Cardiac fibroblast (primary cell): ENCODE results near the gene C7orf57.

ENCODE experiments used
- DNase-seq, 2 donors: peaks; one replicate each; pipeline versions ENCODE4 v3.0.0 to v3.0.0-alpha.2; 2010; ENCODE audit warnings: low read depth in 2 of 2
- H3K4me3 ChIP-seq, 2 donors: replicated peaks in 1 of 2; 1 replicate in 1 of 2; 2 replicates in 1 of 2; pipeline ENCODE4 v1.5.1; 2011; ENCODE audit warnings: low read depth in 2 of 2, low read length in 2 of 2, mild to moderate bottlenecking in 2 of 2, moderate library complexity in 1 of 2
- TF ChIP-seq, protein P1 (sequence below): IDR thresholded peaks from one replicate; pipeline ENCODE4 v1.5.1; 2011; ENCODE audit warnings: low read depth, mild to moderate bottlenecking, low read length, inconsistent platforms

C7orf57 gene

DNA sequence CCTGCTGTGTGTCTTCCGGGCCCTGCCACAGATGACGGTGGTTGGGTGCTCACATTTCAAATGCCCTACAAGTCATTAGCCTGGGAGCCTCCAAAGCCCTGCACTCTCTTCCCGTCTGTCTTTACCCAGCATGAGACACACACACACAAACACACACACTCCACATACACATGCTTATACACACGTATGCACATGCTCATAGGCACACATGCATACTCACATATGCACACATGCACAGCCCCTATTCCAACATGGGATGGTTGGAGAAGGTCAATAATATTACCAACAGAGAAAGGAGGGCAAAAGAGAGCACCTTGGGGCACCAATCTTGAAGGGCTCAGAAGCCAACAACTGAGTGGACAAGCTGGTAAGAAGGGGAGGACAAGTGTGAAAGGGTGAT is 25.4 kb upstream of the C7orf57 start:
- TF ChIP-seq, protein P1, sequence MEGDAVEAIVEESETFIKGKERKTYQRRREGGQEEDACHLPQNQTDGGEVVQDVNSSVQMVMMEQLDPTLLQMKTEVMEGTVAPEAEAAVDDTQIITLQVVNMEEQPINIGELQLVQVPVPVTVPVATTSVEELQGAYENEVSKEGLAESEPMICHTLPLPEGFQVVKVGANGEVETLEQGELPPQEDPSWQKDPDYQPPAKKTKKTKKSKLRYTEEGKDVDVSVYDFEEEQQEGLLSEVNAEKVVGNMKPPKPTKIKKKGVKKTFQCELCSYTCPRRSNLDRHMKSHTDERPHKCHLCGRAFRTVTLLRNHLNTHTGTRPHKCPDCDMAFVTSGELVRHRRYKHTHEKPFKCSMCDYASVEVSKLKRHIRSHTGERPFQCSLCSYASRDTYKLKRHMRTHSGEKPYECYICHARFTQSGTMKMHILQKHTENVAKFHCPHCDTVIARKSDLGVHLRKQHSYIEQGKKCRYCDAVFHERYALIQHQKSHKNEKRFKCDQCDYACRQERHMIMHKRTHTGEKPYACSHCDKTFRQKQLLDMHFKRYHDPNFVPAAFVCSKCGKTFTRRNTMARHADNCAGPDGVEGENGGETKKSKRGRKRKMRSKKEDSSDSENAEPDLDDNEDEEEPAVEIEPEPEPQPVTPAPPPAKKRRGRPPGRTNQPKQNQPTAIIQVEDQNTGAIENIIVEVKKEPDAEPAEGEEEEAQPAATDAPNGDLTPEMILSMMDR, result no peak
- DNase-seq, result no peak

DNA sequence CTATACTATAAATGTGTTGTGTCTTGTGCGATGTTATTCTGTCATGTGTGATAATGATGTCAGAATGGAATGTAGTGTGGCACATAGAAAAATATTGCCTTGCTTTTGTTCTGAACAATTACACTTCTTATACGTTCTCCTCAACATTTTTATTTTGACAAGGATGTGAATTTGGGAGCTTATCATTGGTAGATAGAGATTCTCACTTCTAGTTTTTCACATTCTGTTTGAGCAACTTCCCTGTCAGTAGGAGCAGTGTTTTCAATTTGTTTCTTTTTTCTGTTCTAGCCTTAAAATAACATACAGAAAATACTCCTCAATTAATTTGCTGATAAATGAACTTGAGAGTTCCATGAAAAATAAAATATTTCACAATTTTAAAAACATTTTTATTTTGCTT is 24.0 kb upstream of the C7orf57 start:
- no peak overlapping the region for H3K4me3 ChIP-seq
- no peak for DNase-seq
- TF ChIP-seq, protein P1, result no peak

More for the DNA sequence above, 25.4 kb upstream of the C7orf57 start:
- no peak overlapping the region for H3K4me3 ChIP-seq

DNA sequence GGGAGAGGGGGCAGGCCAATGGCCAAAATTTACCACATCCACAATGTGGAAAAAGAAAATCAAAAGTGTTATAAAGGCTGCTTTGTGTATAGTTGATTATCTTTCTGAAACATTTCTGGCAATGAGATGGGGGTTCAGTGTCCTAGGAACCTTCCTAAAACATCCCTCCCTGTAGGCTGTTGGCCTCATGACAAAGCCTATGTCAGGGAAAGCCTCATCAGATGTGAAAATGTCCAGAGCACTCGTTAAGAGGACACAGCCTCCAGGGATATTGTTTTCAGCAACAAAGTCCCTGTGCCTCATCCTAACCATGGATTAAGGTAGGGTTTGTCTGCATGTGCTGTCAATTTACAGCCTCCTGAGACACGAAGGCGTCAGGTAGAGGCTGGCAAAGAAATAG is 23.4 kb upstream of the C7orf57 start:
- no peak overlapping the region for H3K4me3 ChIP-seq
- TF ChIP-seq, protein P1, result no peak
- no peak for DNase-seq

DNA sequence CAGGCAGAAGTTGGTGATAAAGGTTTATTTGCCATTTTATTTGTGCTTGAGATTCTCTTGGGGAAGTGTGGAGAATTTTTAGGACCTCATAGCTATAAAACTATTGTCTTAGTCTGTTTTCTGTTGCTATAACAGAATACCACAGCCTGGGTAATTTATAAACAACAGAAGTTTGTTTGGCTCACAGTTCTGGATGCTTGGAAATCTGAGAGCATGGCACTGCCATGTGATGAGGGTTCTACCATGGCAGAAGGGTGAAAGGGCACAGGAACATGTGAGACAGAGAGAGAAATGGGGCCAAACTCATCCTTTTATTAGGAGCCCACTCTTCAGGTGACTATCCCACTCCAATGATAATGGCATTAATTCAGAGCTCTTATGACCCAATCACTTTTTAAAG is 18.7 kb upstream of the C7orf57 start:
- DNase-seq, result no peak
- TF ChIP-seq, protein P1, result no peak

DNA sequence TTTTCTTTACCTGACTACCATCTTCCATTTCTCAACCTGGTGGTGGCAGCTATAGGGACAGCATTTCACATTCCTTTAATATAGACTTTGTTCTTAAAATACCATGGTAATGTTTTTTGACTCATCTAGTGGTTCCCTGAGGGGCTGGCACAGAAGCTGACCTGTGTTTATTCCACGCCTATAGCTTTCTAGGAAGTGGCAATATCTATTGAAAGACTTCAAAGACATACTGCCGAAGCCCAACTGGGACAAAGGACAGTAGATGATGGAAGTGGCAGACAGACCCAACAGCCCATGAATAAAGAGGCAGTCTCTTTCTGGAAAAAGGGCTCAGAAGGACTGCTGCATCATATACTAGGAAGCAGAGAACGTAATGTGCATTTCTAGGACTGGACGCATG is 17.7 kb upstream of the C7orf57 start:
- TF ChIP-seq, protein P1, result no peak
- H3K4me3 ChIP-seq, result no peak overlapping the region
- DNase-seq, result no peak

More for the DNA sequence above, 18.7 kb upstream of the C7orf57 start:
- H3K4me3 ChIP-seq, result no peak overlapping the region

DNA sequence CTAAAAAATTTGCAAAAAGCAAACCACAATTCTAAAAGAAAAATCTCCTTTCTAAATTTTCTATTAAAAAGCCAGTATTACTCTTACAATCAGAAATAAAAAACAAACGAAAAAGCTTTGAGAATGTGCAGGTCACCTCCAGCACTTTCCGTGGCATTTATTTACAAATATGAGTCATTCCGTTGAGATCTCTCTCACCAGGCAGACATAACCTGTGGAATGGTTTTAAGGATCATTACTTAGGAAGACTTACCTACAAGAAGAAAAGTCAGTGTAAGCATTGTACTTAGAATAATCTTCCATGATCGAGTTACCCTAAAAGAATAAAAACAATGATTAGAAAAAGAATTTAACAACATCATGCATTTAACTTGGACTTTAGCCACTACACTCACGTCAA is 9.7 kb upstream of the C7orf57 start:
- TF ChIP-seq, protein P1, result no peak
- no peak overlapping the region for H3K4me3 ChIP-seq
- DNase-seq, result no peak

DNA sequence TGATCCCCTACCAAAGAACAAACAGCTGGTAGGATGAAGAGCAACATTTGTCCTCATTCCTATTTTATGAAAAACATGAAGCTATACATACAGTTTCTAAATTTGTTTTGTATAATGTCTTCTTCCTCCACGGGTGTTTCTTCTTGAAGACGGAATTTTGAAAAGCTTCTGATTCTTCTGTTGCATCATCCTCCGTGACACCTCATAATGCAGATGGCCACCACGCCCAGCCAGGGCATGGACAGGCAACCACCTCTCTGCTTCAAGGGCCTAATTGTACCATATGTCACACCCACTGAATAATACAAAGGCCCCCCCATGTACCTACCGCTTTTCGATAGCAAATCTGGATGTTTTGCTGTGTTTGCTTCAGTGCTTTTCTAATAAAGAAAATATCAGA is 6.4 kb upstream of the C7orf57 start, which contains the start of gene SUN3:
SUN3 (minus strand) TSS at position 170 of the 400 bp plus-strand sequence; CDS start at position 1, 169 bp downstream.
- no peak within 1 kb of the TSS for H3K4me3 ChIP-seq
- TF ChIP-seq, protein P1, result no peak
- no peak for DNase-seq
